ENCODE measurements around the gene CHRD.
"Not testable (repeated sequence)": the region's sequence is repeated elsewhere in the genome, so short reads cannot be mapped to it uniquely, and the experiment has no call there.

CHRD gene

GRCh38 chr3:184423561-184423960, 43.7 kb downstream of the CHRD start:
- no peaks in the 10 kb centered on the region for H3K36me3 ChIP-seq (ENCODE audit: control insufficient read depth, insufficient read depth, low read length)
- no peaks in the 10 kb centered on the region for H3K4me1 ChIP-seq (ENCODE audit: control insufficient read depth, insufficient read depth, low read length)
- peaks cover 4% of the 10 kb centered on the region for H3K27me3 ChIP-seq (ENCODE audit: control insufficient read depth, insufficient read depth, low read length)
- no peak overlapping the region for H3K9ac ChIP-seq (ENCODE audit: low read length)
- no peak overlapping the region for H3K4me3 ChIP-seq (ENCODE audit: low read length)
- no peaks in the 10 kb centered on the region for H3K9me3 ChIP-seq (ENCODE audit: control insufficient read depth, low read length)

- Histone ChIP-seq H3K27me3 (ENCODE audit: control insufficient read depth, insufficient read depth, low read length) (peaks cover 6% of the 10 kb centered on the region), H3K9ac (ENCODE audit: low read length) (no peak overlapping the region), H3K4me3 (ENCODE audit: low read length) (no peak overlapping the region), H3K4me1 (ENCODE audit: control insufficient read depth, insufficient read depth, low read length) (no peaks in the 10 kb centered on the region), H3K9me3 (ENCODE audit: control insufficient read depth, low read length) (no peaks in the 10 kb centered on the region), H3K36me3 (ENCODE audit: control insufficient read depth, insufficient read depth, low read length) (no peaks in the 10 kb centered on the region)
Measured at GRCh38 chr3:184426691-184427141, 46.9 kb downstream of the CHRD start.

GRCh38 chr3:184428561-184429175, 48.8 kb downstream of the CHRD start:
- Histone ChIP-seq H3K36me3 (ENCODE audit: control insufficient read depth, insufficient read depth, low read length) (no peaks in the 10 kb centered on the region), H3K4me1 (ENCODE audit: control insufficient read depth, insufficient read depth, low read length) (no peaks in the 10 kb centered on the region), H3K4me3 (ENCODE audit: low read length) (no peak overlapping the region), H3K27me3 (ENCODE audit: control insufficient read depth, insufficient read depth, low read length) (peaks cover 3% of the 10 kb centered on the region), H3K9ac (ENCODE audit: low read length) (no peak overlapping the region), H3K9me3 (ENCODE audit: control insufficient read depth, low read length) (no peaks in the 10 kb centered on the region)

- Histone ChIP-seq H3K27me3 (ENCODE audit: control insufficient read depth, insufficient read depth, low read length) (peaks cover 3% of the 10 kb centered on the region), H3K9ac (ENCODE audit: low read length) (no peak overlapping the region), H3K4me3 (ENCODE audit: low read length) (no peak overlapping the region), H3K9me3 (ENCODE audit: control insufficient read depth, low read length) (no peaks in the 10 kb centered on the region), H3K36me3 (ENCODE audit: control insufficient read depth, insufficient read depth, low read length) (no peaks in the 10 kb centered on the region), H3K4me1 (ENCODE audit: control insufficient read depth, insufficient read depth, low read length) (no peaks in the 10 kb centered on the region)
Measured at GRCh38 chr3:184429786-184430185, 49.9 kb downstream of the CHRD start.

- H3K36me3 ChIP-seq (ENCODE audit: control insufficient read depth, insufficient read depth, low read length) = no peaks in the 10 kb centered on the region
- H3K4me3 ChIP-seq (ENCODE audit: low read length) = no peak overlapping the region
- H3K9ac ChIP-seq (ENCODE audit: low read length) = no peak overlapping the region
- no peaks in the 10 kb centered on the region for H3K9me3 ChIP-seq (ENCODE audit: control insufficient read depth, low read length)
- peaks cover 3% of the 10 kb centered on the region for H3K27me3 ChIP-seq (ENCODE audit: control insufficient read depth, insufficient read depth, low read length)
- H3K4me1 ChIP-seq (ENCODE audit: control insufficient read depth, insufficient read depth, low read length) = no peaks in the 10 kb centered on the region
Measured at GRCh38 chr3:184430940-184431339, 51.1 kb downstream of the CHRD start.

- not testable (repeated sequence) for H3K4me1 ChIP-seq (ENCODE audit: control insufficient read depth, insufficient read depth, low read length); H3K9ac ChIP-seq (ENCODE audit: low read length); H3K4me3 ChIP-seq (ENCODE audit: low read length); H3K27me3 ChIP-seq (ENCODE audit: control insufficient read depth, insufficient read depth, low read length); H3K9me3 ChIP-seq (ENCODE audit: control insufficient read depth, low read length); H3K36me3 ChIP-seq (ENCODE audit: control insufficient read depth, insufficient read depth, low read length)
Measured at GRCh38 chr3:184433178-184433577, 53.3 kb downstream of the CHRD start.

- Histone ChIP-seq H3K9me3 (ENCODE audit: control insufficient read depth, low read length) (no peaks in the 10 kb centered on the region), H3K4me1 (ENCODE audit: control insufficient read depth, insufficient read depth, low read length) (peaks cover 14% of the 10 kb centered on the region), H3K27me3 (ENCODE audit: control insufficient read depth, insufficient read depth, low read length) (no peaks in the 10 kb centered on the region), H3K9ac (ENCODE audit: low read length) (no peak overlapping the region), H3K36me3 (ENCODE audit: control insufficient read depth, insufficient read depth, low read length) (no peaks in the 10 kb centered on the region), H3K4me3 (ENCODE audit: low read length) (no peak overlapping the region)
Measured at GRCh38 chr3:184439096-184439495, 59.2 kb downstream of the CHRD start.
